Upper lobe of left lung (tissue), 6 donors: ENCODE measurements around the gene PAX5. TPM values are rescaled to one million over a fixed set of nuclear protein-coding genes. Genes with fewer than 3 reads are reported as not detected.

Experiments
- ATAC-seq, 2 donors: fragments of 200-7000 bp; cut with Tn5 transposase; one replicate each; pipeline ENCODE4 v1.9.1; 2022; ENCODE audit warnings: mild to moderate bottlenecking in 2 of 2, moderate library complexity in 2 of 2; ENCODE audit not compliant: low FRiP score in 2 of 2
- DNase-seq, 2 donors: peaks; one replicate each; pipeline ENCODE4 v3.0.0-alpha.2; 2019 to 2020
- H3K27ac ChIP-seq, 4 donors: fragments of 200-600 bp; sonication (generic); one replicate each; pipeline ENCODE4 v1.5.1; 2016 to 2019
- H3K27me3 ChIP-seq, 4 donors: fragments of 200-600 bp; sonication (generic); one replicate each; pipeline ENCODE4 v1.5.1; 2017 to 2019
- H3K36me3 ChIP-seq, 4 donors: fragments of 200-600 bp; sonication (generic); one replicate each; pipeline ENCODE4 v1.5.1; 2016 to 2019
- H3K4me1 ChIP-seq, 4 donors: fragments of 200-600 bp; sonication (generic); one replicate each; pipeline ENCODE4 v1.5.1; 2018 to 2019
- H3K4me3 ChIP-seq, 4 donors: fragments of 200-600 bp; sonication (generic); one replicate each; pipeline ENCODE4 v1.5.1; 2017 to 2019; ENCODE audit warnings: mild to moderate bottlenecking in 2 of 4, moderate library complexity in 1 of 4
- H3K9me3 ChIP-seq, 4 donors: fragments of 200-600 bp; sonication (generic); one replicate each; pipeline ENCODE4 v1.5.1; 2018 to 2019
- EP300 ChIP-seq, 4 donors: sonication (generic); formaldehyde crosslinking; IDR thresholded peaks; one replicate each; pipeline ENCODE4 v1.5.1; 2017; ENCODE audit warnings: antibody characterized with exemption in 4 of 4, control low read depth in 2 of 4
- POLR2A ChIP-seq, 4 donors: fragments of 450-650 bp; IDR thresholded peaks; one replicate each; pipeline ENCODE4 v1.5.1; 2016 to 2017; ENCODE audit warnings: antibody characterized with exemption in 4 of 4, mild to moderate bottlenecking in 2 of 4
- POLR2AphosphoS5 ChIP-seq, 2 donors: sonication (generic); formaldehyde crosslinking; IDR thresholded peaks; one replicate each; pipeline ENCODE4 v1.5.1; 2017; ENCODE audit warnings: antibody characterized with exemption in 2 of 2
- WGBS, 2 donors: methylation state at CpG; one replicate each; pipeline ENCODE4 v1.1.5; 2017 to 2018; 5-methylcytosine and 5-hydroxymethylcytosine counted together
- total RNA-seq, 6 donors: library from RNA; depleted of rRNA in 4 of 6; stranded (reverse); fragments of >200 nt in 4 of 6; gene quantifications; one replicate each; pipeline versions ENCODE4 v1.1.0 to v1.2.1, GENCODE V29; 2016 to 2021
- TF ChIP-seq, protein P1 (sequence below), 6 experiments: fragments of 450-650 bp in 4 of 6; fragments of 200-600 bp in 2 of 6; sonication (generic) in 2 of 6; IDR thresholded peaks; one replicate each; pipeline ENCODE4 v1.5.1; 2016 to 2019; ENCODE audit warnings: antibody characterized with exemption in 6 of 6
- donor health status: DM: no; HTN: no; CAD: no; lungs with moderate emphysema.
- donor health status: DM: no; HTN: yes; CAD: no; lungs with severe emphysema.

The PAX5 gene
- total RNA-seq, 6 donors from 2014 or later: under 0.01 to 0.64 (median 0.43) TPM; not detected in 1

DNA sequence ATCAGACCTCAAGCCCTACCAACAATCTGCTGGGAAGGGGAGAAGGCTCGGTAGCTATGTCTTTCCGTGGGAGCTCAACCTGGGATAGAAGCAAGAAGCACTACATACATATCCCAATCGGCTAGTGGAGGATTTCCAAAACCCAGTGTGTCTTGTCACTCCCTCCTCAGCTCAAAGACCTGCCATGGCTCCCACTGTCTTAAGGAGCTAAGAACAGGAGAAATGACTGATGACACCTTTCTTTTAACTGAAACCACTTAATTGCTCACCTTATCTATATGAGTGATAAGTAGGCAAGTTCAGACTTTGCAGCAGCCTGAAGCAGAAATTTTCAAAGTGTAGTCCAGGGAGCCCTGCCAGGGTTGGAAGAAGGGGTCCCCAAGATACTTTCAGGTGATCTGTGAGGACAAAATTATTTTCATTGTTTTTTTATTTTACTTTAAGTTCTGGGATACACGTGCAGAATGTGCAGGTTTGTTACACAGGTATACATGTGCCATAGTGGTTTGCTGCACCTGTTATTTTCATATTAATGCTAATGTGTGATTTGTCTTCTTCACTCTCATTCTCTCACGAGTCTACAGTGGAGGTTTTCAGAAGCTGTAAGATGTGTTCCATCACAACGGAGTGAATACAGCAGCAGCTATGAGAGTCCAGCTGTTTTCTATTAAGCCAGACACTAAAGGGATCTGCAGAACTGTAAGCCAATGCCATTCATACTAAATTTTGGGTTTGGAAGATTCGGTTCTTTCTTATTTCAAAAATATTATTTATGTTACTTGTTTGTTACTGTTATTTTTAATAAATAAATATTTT, 41.4 kb downstream of the PAX5 start:
- H3K4me3 ChIP-seq: no peak overlapping the region
- DNase-seq (no peak), ATAC-seq (no peak)
- H3K36me3 ChIP-seq: no peaks in the 10 kb centered on the region
- no peak overlapping the region for H3K27ac ChIP-seq
- H3K27me3 ChIP-seq: no peaks in the 10 kb centered on the region
- TF ChIP-seq EP300 (IDR thresholded peaks at IDR 0.05): no peak
- H3K9me3 ChIP-seq: peaks cover 5 to 14% (median 11%) of the 10 kb centered on the region in 4 donors
- H3K4me1 ChIP-seq: peaks cover 0 to 4% (median 0%) of the 10 kb centered on the region in 4 donors
- WGBS, 2 donors: 48 to 56% methylated on average over 5 to 7 of the region's 7 CpGs

DNA sequence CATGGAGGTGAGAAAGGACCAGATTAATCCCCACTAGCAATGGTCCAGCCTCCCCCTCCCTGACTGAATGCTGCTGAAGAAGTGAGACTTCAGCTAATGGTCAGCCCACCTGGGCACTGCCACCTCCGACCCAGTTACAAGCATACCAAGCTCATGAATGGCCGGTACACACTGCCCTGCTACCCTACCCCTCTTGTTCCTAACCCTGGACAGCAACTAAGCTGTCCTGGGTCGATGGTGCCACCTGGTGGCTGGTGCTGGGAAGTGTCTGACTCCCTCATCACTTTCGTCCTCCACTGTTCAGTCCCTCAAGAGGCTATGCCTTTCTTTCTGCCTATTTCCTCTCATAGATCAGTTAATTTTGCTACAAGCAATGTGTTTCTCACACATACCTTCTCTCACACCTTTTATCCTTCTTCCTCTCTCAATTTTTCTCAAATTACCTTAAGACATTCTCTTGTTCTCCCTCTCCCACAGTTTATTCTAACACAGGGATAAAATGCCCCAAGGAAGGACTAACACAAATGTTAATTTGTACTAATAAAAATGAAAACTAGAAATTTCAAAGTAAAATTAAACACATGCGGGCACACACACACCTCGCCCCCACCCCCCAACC, 42.4 kb downstream of the PAX5 start:
- 23 to 25% methylated on average over 4 to 6 of the region's 6 CpGs for WGBS, 2 donors
- TF ChIP-seq, protein P1, sequence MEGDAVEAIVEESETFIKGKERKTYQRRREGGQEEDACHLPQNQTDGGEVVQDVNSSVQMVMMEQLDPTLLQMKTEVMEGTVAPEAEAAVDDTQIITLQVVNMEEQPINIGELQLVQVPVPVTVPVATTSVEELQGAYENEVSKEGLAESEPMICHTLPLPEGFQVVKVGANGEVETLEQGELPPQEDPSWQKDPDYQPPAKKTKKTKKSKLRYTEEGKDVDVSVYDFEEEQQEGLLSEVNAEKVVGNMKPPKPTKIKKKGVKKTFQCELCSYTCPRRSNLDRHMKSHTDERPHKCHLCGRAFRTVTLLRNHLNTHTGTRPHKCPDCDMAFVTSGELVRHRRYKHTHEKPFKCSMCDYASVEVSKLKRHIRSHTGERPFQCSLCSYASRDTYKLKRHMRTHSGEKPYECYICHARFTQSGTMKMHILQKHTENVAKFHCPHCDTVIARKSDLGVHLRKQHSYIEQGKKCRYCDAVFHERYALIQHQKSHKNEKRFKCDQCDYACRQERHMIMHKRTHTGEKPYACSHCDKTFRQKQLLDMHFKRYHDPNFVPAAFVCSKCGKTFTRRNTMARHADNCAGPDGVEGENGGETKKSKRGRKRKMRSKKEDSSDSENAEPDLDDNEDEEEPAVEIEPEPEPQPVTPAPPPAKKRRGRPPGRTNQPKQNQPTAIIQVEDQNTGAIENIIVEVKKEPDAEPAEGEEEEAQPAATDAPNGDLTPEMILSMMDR (IDR thresholded peaks at IDR 0.05): peak in 1 of 6 experiments; percentile 19
- no peak for TF ChIP-seq POLR2A (IDR thresholded peaks at IDR 0.05)
- TF ChIP-seq EP300 (IDR thresholded peaks at IDR 0.05): no peak
- no peak for TF ChIP-seq POLR2AphosphoS5 (IDR thresholded peaks at IDR 0.05)
- Histone ChIP-seq H3K4me3 (no peak overlapping the region), H3K27me3 (peaks cover 0 to 8% (median 3%) of the 10 kb centered on the region in 4 donors), H3K4me1 (peaks cover 2 to 12% (median 4%) of the 10 kb centered on the region in 4 donors), H3K36me3 (no peaks in the 10 kb centered on the region), H3K27ac (no peak overlapping the region), H3K9me3 (peaks cover 5 to 14% (median 11%) of the 10 kb centered on the region in 4 donors)
- ATAC-seq: no peak
- DNase-seq: no peak

DNA sequence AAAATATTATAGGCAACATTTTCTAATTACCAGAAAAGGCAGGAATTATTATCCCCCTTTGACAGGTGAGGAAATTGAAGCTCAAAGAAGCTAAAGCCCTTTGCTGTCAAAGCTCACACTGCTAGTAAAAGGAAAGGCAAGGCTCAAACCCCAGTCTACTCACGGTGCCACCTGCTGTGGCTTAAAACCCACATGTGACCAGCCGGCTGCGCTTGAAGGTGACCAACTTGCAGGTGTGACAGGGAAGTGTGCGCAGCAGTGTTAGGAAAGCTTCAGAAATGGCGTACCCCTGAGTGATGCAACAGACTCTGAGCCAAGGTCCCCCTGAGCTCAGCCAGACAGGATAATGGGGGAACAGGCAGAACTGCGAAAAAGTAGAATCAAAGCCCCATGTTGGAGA, 45.2 kb downstream of the PAX5 start:
- no peak for ATAC-seq
- no peak overlapping the region for H3K4me3 ChIP-seq
- H3K27me3 ChIP-seq: peaks cover 0 to 28% (median 13%) of the 10 kb centered on the region in 4 donors
- no peaks in the 10 kb centered on the region for H3K36me3 ChIP-seq
- H3K4me1 ChIP-seq: peaks cover 7 to 20% (median 8%) of the 10 kb centered on the region in 4 donors
- WGBS, 2 donors: 46 to 62% methylated on average over 6 of the region's 6 CpGs
- no peak for DNase-seq
- TF ChIP-seq POLR2AphosphoS5 (IDR thresholded peaks at IDR 0.05) (no peak), POLR2A (IDR thresholded peaks at IDR 0.05) (no peak), EP300 (IDR thresholded peaks at IDR 0.05) (no peak)
- TF ChIP-seq, protein P1 (IDR thresholded peaks at IDR 0.05): no peak
- no peak overlapping the region for H3K27ac ChIP-seq
- peaks cover 5 to 14% (median 11%) of the 10 kb centered on the region in 4 donors for H3K9me3 ChIP-seq

DNA sequence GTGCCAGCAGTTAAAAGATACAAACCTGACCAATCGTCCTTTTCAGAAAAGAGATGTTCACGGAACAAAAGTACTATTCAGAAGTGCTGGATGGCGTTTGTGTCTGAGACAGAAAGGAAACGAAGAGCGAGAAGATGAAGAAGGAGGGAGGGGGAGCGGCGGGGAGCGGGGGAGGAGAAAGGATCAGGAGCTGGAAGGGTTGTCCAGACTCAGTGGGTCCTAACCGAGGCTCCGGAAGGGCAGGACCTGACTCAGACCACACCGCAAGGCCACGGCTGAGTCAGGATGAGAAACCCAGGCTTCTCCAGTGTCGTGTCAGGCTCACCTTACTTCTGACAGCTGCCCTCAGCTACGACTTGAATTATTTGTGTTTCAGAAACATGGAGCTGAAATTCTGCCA, 46.2 kb downstream of the PAX5 start:
- Histone ChIP-seq H3K27me3 (peaks cover 0 to 28% (median 13%) of the 10 kb centered on the region in 4 donors), H3K4me3 (no peak overlapping the region), H3K36me3 (no peaks in the 10 kb centered on the region), H3K27ac (no peak overlapping the region), H3K4me1 (peaks cover 7 to 20% (median 8%) of the 10 kb centered on the region in 4 donors), H3K9me3 (peaks cover 5 to 14% (median 11%) of the 10 kb centered on the region in 4 donors)
- 4 to 13% methylated on average over 14 of the region's 14 CpGs for WGBS, 2 donors
- TF ChIP-seq EP300 (IDR thresholded peaks at IDR 0.05) (no peak), POLR2A (IDR thresholded peaks at IDR 0.05) (no peak), POLR2AphosphoS5 (IDR thresholded peaks at IDR 0.05) (no peak)
- TF ChIP-seq, protein P1 (IDR thresholded peaks at IDR 0.05): no peak
- DNase-seq (no peak), ATAC-seq (no peak)

DNA sequence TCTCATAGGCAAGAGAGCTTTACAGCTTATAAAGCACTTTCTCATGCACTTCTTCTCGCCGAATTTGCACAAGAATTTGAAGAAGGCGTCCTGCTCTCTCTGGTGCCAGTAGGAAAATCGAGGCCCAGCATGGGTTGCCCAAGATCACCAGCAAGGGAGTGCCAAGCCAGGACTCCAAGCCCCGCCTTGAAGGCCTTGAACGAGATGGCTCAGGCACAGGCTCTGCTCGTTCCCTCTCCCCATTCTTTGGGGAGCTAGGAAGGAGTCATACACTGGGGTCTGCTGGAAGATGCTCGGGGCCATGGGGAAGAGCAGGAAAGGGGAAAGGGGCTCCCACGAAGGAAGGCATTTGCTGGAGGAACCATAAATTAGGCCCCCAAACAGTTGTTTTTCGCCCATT, 46.7 kb downstream of the PAX5 start:
- Histone ChIP-seq H3K4me1 (peaks cover 7 to 20% (median 8%) of the 10 kb centered on the region in 4 donors), H3K9me3 (peaks cover 5 to 14% (median 11%) of the 10 kb centered on the region in 4 donors), H3K27ac (no peak overlapping the region), H3K27me3 (peaks cover 0 to 28% (median 13%) of the 10 kb centered on the region in 4 donors), H3K36me3 (no peaks in the 10 kb centered on the region), H3K4me3 (no peak overlapping the region)
- no peak for DNase-seq
- 24 to 27% methylated on average over 7 to 10 of the region's 10 CpGs for WGBS, 2 donors
- ATAC-seq: no peak
- no peak for TF ChIP-seq POLR2A (IDR thresholded peaks at IDR 0.05)
- TF ChIP-seq POLR2AphosphoS5 (IDR thresholded peaks at IDR 0.05): no peak
- no peak for TF ChIP-seq EP300 (IDR thresholded peaks at IDR 0.05)
- TF ChIP-seq, protein P1 (IDR thresholded peaks at IDR 0.05): no peak
